ENCODE results near the gene TBC1D4.

Gene TBC1D4

GRCh38 chr13:75362026-75362425, 119.9 kb downstream of the TBC1D4 start:
- CTCF ChIA-PET: interaction anchor here (0.7 kb wide), 1 partner anchor 10 kb away, joined by 3 read pairs; no protein-coding TSS in a partner anchor

DNA sequence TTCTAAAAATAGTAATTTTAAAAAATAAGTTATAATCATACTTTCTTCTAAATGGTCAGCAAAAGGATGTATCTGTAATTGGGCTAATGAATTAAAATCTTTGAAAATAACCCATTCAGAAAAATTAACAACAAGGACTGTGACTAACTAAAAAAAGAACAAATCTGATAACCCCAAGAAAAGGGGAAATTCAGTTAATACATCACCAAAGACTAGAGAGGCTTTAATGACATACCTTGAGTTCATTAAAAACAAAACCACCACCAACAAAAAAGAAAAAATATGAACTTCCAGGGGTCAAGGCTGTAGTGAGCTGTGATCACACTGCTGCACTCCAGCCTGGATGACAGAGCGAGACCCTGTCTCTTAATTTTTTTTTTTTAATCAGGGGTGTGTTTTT, 121.8 kb downstream of the TBC1D4 start:
- TF ChIP-seq LEF1 (IDR thresholded peaks at IDR 0.05; ENCODE audit: borderline replicate concordance) (no peak), FOXA1 (IDR thresholded peaks at IDR 0.05) (no peak), ELF4 (IDR thresholded peaks at IDR 0.05) (no peak), PKNOX1 (IDR thresholded peaks at IDR 0.05) (no peak), CTBP1 (IDR thresholded peaks at IDR 0.05; ENCODE audit: borderline replicate concordance) (no peak), FOXM1 (IDR thresholded peaks at IDR 0.05; ENCODE audit: borderline replicate concordance) (no peak), ZNF384 (IDR thresholded peaks at IDR 0.05) (no peak), NFRKB (IDR thresholded peaks at IDR 0.05) (no peak), HDGF (IDR thresholded peaks at IDR 0.05; ENCODE audit: borderline replicate concordance) (no peak), SUZ12 (IDR thresholded peaks at IDR 0.05) (no peak)
- POLR2A ChIA-PET: no interaction called here
- no peak for DNase-seq (ENCODE audit: extremely low spot score)
- CTCF ChIA-PET: interaction anchor here (3.5 kb wide), 1 partner anchor 12 kb away, joined by 26 read pairs; no protein-coding TSS in a partner anchor

More at GRCh38 chr13:75362026-75362425, 119.9 kb downstream of the TBC1D4 start:
- POLR2A ChIA-PET: no interaction called here
- no peak for TF ChIP-seq TARDBP (IDR thresholded peaks at IDR 0.05)
- TF ChIP-seq ZNF384 (IDR thresholded peaks at IDR 0.05): no peak
- no peak for TF ChIP-seq ARNT (IDR thresholded peaks at IDR 0.05)
- TF ChIP-seq FOXK2 (IDR thresholded peaks at IDR 0.05): no peak
- no peak for DNase-seq (ENCODE audit: extremely low spot score)

GRCh38 chr13:75359266-75359665, 122.7 kb downstream of the TBC1D4 start:
- DNase-seq (ENCODE audit: extremely low spot score): no peak
- ChIA-PET CTCF (interaction anchor here (3.5 kb wide), 1 partner anchor 13 kb away, joined by 26 read pairs; no protein-coding TSS in a partner anchor), POLR2A (no interaction called here)
- no peak for TF ChIP-seq FOXA1 (IDR thresholded peaks at IDR 0.05)
- TF ChIP-seq FOXM1 (IDR thresholded peaks at IDR 0.05; ENCODE audit: borderline replicate concordance): no peak
- TF ChIP-seq LEF1 (IDR thresholded peaks at IDR 0.05; ENCODE audit: borderline replicate concordance): no peak
- no peak for TF ChIP-seq FOXK2 (IDR thresholded peaks at IDR 0.05)
- TF ChIP-seq ZNF384 (IDR thresholded peaks at IDR 0.05): no peak
- TF ChIP-seq NFRKB (IDR thresholded peaks at IDR 0.05): no peak
- no peak for TF ChIP-seq SP1 (IDR thresholded peaks at IDR 0.05)
- TF ChIP-seq TARDBP (IDR thresholded peaks at IDR 0.05): no peak
- TF ChIP-seq ARNT (IDR thresholded peaks at IDR 0.05): no peak
- TF ChIP-seq PKNOX1 (IDR thresholded peaks at IDR 0.05): no peak
- TF ChIP-seq HDGF (IDR thresholded peaks at IDR 0.05; ENCODE audit: borderline replicate concordance): no peak
- TF ChIP-seq BHLHE40 (IDR thresholded peaks at IDR 0.05; ENCODE audit: borderline replicate concordance): no peak
- TF ChIP-seq CTBP1 (IDR thresholded peaks at IDR 0.05; ENCODE audit: borderline replicate concordance): no peak
- TF ChIP-seq ELF4 (IDR thresholded peaks at IDR 0.05): no peak

DNA sequence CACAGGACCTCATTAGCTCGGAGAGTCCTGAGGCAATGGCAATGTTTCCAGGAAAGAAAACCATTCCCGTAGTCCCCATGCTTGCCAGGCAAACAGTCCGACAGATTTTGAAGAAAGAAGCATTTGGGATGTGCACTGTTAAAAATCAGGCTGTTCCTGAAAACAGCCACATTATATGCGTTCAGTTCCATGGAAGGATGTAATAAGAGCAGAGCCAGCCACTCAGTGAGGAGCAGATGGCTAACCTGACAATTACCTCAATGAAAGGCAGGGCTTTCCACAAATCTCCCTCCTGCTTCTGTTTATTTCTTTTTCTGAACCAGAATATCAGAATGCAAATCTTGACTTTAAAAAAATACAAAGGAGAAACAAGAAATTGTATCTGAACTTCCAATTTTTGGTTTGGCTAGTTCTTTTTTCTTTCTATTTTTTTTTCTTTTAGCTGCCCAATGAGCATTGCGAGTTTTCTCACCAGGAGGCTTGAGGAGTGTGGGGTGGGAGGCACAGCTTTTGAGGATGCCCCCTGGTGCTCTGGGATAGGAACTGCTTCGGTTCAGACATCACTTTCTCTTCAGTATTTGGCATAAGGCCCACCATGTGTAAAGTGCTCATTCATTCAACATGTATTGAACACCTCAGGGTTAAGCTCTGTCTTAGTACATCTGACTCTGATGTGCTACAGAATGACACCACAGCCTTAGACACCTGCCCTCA, 124.2 kb downstream of the TBC1D4 start:
- CTCF ChIA-PET: interaction anchor here (0.6 to 3.5 kb wide), 12 partner anchors 9 to 1635 kb away, joined by 3 to 26 read pairs (median 4); partner anchors contain the start of gene TBC1D4
- no peak for TF ChIP-seq NFRKB (IDR thresholded peaks at IDR 0.05)
- TF ChIP-seq ZNF384 (IDR thresholded peaks at IDR 0.05): peak; percentile 93
- peak; percentile 93 for DNase-seq (ENCODE audit: extremely low spot score)
- POLR2A ChIA-PET: interaction anchor here (0.7 to 0.9 kb wide), 2 partner anchors 9 to 124 kb away, joined by 3 to 4 read pairs; partner anchors contain the start of gene TBC1D4

GRCh38 chr13:75356421-75356820, 125.5 kb downstream of the TBC1D4 start:
- no peak for DNase-seq (ENCODE audit: extremely low spot score)
- TF ChIP-seq NFRKB (IDR thresholded peaks at IDR 0.05): no peak
- no peak for TF ChIP-seq ZNF384 (IDR thresholded peaks at IDR 0.05)
- TF ChIP-seq FOXA1 (IDR thresholded peaks at IDR 0.05): no peak
- TF ChIP-seq SUZ12 (IDR thresholded peaks at IDR 0.05): no peak
- no peak for TF ChIP-seq ARNT (IDR thresholded peaks at IDR 0.05)
- TF ChIP-seq HDGF (IDR thresholded peaks at IDR 0.05; ENCODE audit: borderline replicate concordance): no peak
- no peak for TF ChIP-seq FOXM1 (IDR thresholded peaks at IDR 0.05; ENCODE audit: borderline replicate concordance)
- TF ChIP-seq LEF1 (IDR thresholded peaks at IDR 0.05; ENCODE audit: borderline replicate concordance): no peak
- no peak for TF ChIP-seq FOXK2 (IDR thresholded peaks at IDR 0.05)
- TF ChIP-seq ELF4 (IDR thresholded peaks at IDR 0.05): no peak
- no peak for TF ChIP-seq CTBP1 (IDR thresholded peaks at IDR 0.05; ENCODE audit: borderline replicate concordance)
- no peak for TF ChIP-seq PKNOX1 (IDR thresholded peaks at IDR 0.05)
- no peak for TF ChIP-seq TARDBP (IDR thresholded peaks at IDR 0.05)
- TF ChIP-seq L3MBTL2 (conservative IDR thresholded peaks at IDR 0.05): no peak
- no peak for TF ChIP-seq SP1 (IDR thresholded peaks at IDR 0.05)
- TF ChIP-seq BHLHE40 (IDR thresholded peaks at IDR 0.05; ENCODE audit: borderline replicate concordance): no peak
- CTCF ChIA-PET: interaction anchor here (2.1 kb wide), 1 partner anchor 10 kb away, joined by 23 read pairs; no protein-coding TSS in a partner anchor
- POLR2A ChIA-PET: no interaction called here

DNA sequence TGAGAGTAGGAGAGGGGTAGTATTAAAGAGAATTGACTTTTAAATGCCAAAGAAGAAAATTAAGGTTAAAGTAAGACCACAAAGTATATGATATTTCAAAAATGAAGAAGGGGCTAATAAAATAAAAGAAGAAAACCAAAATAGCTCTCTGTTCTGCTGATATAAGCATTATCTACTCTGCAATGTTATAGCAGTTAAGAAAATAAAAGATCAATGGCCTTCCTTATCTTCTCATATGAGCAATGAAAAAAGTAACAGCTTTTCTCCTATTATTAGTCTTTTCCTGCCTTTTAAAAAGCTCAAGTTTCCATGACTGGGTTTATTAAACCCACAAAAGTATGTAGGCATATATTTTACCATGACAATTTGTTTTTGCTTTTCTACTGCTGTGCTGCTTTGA, 126.4 kb downstream of the TBC1D4 start:
- CTCF ChIA-PET: interaction anchor here (0.6 kb wide), 1 partner anchor 88 kb away, joined by 3 read pairs; no protein-coding TSS in a partner anchor

More for the DNA sequence above, 126.4 kb downstream of the TBC1D4 start:
- TF ChIP-seq SUZ12 (IDR thresholded peaks at IDR 0.05) (no peak), ZNF384 (IDR thresholded peaks at IDR 0.05) (no peak), FOXM1 (IDR thresholded peaks at IDR 0.05; ENCODE audit: borderline replicate concordance) (no peak)
- no peak for DNase-seq (ENCODE audit: extremely low spot score)
- POLR2A ChIA-PET: no interaction called here

Data from HEK293T (cell line).